Measurements from ENCODE around the gene FGF18. TPM values are rescaled to one million over a fixed set of nuclear protein-coding genes. Genes with fewer than 3 reads are reported as not detected.

FGF18 gene
- total RNA-seq, 2 donors from 2014 or later, result 0.41 to 0.51 TPM

- WGBS, result 74% methylated on average over 4 of the region's 4 CpGs
- Histone ChIP-seq H3K4me1 (replicated peaks) (no peaks in the 10 kb centered on the region), H3K9me3 (no peaks in the 10 kb centered on the region), H3K27ac (no peak overlapping the region), H3K36me3 (no peaks in the 10 kb centered on the region), H3K4me3 (no peak overlapping the region), H3K27me3 (replicated peaks; ENCODE audit: insufficient read depth) (no peaks in the 10 kb centered on the region)
- intact Hi-C loops (cut with DNase I), result no loop called here
- no peak for TF ChIP-seq POLR2A (IDR thresholded peaks at IDR 0.05)
- TF ChIP-seq CTCF (IDR thresholded peaks at IDR 0.05), result no peak
- TF ChIP-seq POLR2AphosphoS5 (IDR thresholded peaks at IDR 0.05), result no peak
- no peak for DNase-seq (ENCODE audit: low spot score)
Observed at GRCh38 chr5:171426266-171426665, 6.8 kb downstream of the FGF18 start.

DNA sequence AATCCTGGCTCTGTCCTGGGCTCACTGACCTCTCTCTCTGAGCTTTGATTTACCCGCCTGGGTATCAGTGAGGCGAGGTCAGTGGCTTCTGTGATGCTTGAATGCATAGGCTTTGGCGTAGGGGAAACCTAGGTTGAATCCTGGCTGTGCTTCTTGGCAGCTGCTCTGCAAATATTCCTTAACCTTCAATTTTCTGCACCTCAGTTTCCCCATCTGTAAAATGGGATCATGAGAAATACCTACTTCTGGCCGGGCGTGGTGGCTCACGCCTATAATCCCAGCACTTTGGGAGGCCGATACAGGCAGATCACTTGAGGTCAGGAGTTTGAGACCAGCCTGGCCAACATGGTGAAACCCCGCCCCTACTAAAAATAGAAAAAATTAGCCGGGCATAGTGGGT lies 7.2 kb downstream of the FGF18 start:
- TF ChIP-seq POLR2A (IDR thresholded peaks at IDR 0.05) (no peak), CTCF (IDR thresholded peaks at IDR 0.05) (no peak), POLR2AphosphoS5 (IDR thresholded peaks at IDR 0.05) (no peak)
- no peak for DNase-seq (ENCODE audit: low spot score)
- intact Hi-C loops (cut with DNase I), result no loop called here
- 95% methylated on average over 9 of the region's 9 CpGs for WGBS
- Histone ChIP-seq H3K27ac (no peak overlapping the region), H3K4me1 (replicated peaks) (no peaks in the 10 kb centered on the region), H3K4me3 (no peak overlapping the region), H3K27me3 (replicated peaks; ENCODE audit: insufficient read depth) (no peaks in the 10 kb centered on the region), H3K36me3 (no peaks in the 10 kb centered on the region), H3K9me3 (no peaks in the 10 kb centered on the region)

DNA sequence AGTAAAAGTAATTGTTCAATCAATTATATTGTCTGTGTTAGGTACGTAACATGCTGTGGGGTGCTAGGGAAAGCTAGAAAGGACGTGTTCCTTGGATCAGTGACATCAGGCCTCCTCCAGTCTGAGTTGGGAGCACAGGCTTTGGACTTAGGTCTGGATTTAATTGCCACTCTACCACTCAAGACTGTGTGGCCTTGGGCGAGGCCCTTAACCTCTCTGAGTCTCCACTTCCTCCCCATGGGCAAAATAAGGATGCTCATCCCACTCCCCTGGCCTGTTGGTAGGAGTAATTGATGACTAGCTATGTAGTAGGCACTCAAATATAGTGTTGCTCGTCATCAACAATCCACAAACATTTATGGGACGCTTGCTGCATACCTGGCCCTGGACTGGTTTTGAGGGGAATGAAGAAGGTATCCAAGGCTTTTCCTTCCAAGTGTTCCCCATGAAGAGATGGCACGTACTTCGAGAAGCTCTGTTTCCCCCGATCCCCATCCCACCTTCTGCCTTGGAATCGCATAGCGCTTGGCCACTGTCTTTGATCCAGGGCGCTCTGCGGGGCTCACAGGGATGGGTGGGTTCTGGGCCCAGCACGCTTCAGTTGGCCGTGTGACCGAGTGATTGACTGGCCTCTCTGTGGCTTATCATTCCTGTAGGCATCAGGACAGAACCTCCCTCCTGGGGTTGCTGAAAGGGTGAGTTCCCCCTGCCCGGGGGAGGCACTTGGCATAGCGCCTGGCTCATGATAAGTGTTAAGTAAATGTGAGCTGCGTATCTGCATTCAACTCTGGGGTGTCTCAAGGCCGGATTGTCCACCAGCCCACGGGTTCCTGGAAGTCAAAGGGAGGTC lies 8.1 kb downstream of the FGF18 start:
- Histone ChIP-seq H3K27me3 (replicated peaks; ENCODE audit: insufficient read depth) (no peaks in the 10 kb centered on the region), H3K27ac (no peak overlapping the region), H3K4me1 (replicated peaks) (no peaks in the 10 kb centered on the region), H3K36me3 (no peaks in the 10 kb centered on the region), H3K9me3 (no peaks in the 10 kb centered on the region), H3K4me3 (no peak overlapping the region)
- TF ChIP-seq POLR2AphosphoS5 (IDR thresholded peaks at IDR 0.05) (no peak), POLR2A (IDR thresholded peaks at IDR 0.05) (no peak), CTCF (IDR thresholded peaks at IDR 0.05) (no peak)
- no peak for DNase-seq (ENCODE audit: low spot score)
- 86% methylated on average over 20 of the region's 20 CpGs for WGBS
- intact Hi-C loops (cut with DNase I), result no loop called here

DNA sequence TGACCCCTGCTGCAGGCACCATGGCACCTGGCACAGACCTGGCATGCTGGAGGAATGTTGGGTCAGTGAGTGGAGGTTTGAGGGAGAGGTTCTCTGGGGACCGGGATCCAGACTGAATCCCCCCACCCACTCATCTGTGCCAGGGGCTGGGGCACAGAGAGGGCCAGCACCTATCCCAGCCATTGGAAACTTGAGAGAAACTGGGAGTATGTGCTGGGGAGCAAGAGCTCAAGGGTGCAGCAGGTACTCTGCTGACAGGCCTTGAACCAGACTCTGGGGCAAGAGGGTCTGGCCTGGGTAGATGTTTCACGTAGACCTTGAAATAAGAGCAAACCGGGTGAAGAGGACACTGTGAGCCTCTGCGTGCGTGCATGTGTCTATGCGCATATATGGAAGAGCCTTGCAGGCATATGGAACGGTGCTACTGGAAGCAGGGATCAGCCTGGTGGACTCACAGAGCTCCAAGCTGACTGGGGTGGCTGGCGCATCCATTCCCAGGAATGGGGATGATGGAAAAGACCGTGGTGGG lies 8.8 kb downstream of the FGF18 start:
- no peak for TF ChIP-seq POLR2A (IDR thresholded peaks at IDR 0.05)
- no peaks in the 10 kb centered on the region for H3K27me3 ChIP-seq (replicated peaks; ENCODE audit: insufficient read depth)
- H3K4me3 ChIP-seq, result no peak overlapping the region
- H3K9me3 ChIP-seq, result no peaks in the 10 kb centered on the region
- no peaks in the 10 kb centered on the region for H3K4me1 ChIP-seq (replicated peaks)
- no peaks in the 10 kb centered on the region for H3K36me3 ChIP-seq
- no peak for DNase-seq (ENCODE audit: low spot score)
- no peak overlapping the region for H3K27ac ChIP-seq
- WGBS, result 99% methylated on average over 9 of the region's 9 CpGs
- intact Hi-C loops (cut with DNase I), result no loop called here

DNA sequence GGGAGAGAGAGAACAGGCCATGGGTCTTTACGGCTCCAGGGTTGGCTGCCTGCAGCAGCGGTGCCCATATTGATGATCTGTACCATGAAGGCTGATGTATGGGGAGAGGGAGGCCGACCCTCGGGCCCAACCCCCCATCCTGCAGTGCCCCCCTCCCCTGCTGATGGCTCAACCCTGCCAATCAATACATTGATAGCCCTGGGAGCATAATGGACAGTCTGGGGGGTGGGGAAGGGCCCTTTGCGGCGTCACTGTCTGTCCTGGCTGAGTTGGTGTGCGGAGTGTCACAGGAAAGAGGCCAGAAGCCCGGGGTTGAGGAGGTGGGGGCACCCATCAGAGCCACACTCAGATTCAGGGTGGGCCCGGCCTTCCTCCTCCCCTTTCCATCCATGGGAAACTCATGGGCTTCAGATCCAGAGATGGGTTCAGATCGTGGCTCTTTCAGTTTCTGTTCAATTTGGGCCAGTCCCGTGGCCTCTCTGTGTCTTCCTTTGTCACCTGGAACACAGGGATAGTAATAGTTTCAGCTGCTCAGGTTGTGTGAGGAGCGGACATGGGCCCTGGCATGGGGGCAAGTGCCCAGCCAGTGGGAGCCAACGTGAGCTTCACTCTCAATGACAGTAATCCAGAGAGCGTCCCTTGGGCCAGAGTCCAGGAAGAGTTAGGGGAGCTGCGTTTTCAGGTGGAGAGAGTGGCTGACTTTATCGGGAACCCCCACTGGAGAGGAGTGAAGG lies 9.5 kb downstream of the FGF18 start:
- 92% methylated on average over 16 of the region's 16 CpGs for WGBS
- Histone ChIP-seq H3K4me3 (no peak overlapping the region), H3K9me3 (no peaks in the 10 kb centered on the region), H3K27ac (no peak overlapping the region), H3K4me1 (replicated peaks) (no peaks in the 10 kb centered on the region), H3K27me3 (replicated peaks; ENCODE audit: insufficient read depth) (no peaks in the 10 kb centered on the region), H3K36me3 (no peaks in the 10 kb centered on the region)
- no peak for DNase-seq (ENCODE audit: low spot score)
- intact Hi-C loops (cut with DNase I), result no loop called here
- TF ChIP-seq CTCF (IDR thresholded peaks at IDR 0.05) (no peak), POLR2AphosphoS5 (IDR thresholded peaks at IDR 0.05) (no peak), POLR2A (IDR thresholded peaks at IDR 0.05) (no peak)
